SU-DHL-6 (cell line): ENCODE data around the gene FAM53B.

Experiments used
- CTCF ChIP-seq: fragments of 200-600 bp; sonication (generic); IDR thresholded peaks from one replicate; pipeline ENCODE4 v1.5.1; 2017; ENCODE audit warnings: antibody characterized with exemption, mild to moderate bottlenecking, low read length, moderate library complexity; ENCODE audit not compliant: insufficient read depth, poor library complexity, severe bottlenecking
- EZH2phosphoT487 ChIP-seq: fragments of 200-600 bp; sonication (generic), shearing (Covaris generic); conservative IDR thresholded peaks from 2 replicates; pipeline ENCODE4 v1.6.1; 2018; ENCODE audit warnings: mild to moderate bottlenecking, antibody characterized with exemption, low read length, moderate library complexity, mixed read lengths

DNA sequence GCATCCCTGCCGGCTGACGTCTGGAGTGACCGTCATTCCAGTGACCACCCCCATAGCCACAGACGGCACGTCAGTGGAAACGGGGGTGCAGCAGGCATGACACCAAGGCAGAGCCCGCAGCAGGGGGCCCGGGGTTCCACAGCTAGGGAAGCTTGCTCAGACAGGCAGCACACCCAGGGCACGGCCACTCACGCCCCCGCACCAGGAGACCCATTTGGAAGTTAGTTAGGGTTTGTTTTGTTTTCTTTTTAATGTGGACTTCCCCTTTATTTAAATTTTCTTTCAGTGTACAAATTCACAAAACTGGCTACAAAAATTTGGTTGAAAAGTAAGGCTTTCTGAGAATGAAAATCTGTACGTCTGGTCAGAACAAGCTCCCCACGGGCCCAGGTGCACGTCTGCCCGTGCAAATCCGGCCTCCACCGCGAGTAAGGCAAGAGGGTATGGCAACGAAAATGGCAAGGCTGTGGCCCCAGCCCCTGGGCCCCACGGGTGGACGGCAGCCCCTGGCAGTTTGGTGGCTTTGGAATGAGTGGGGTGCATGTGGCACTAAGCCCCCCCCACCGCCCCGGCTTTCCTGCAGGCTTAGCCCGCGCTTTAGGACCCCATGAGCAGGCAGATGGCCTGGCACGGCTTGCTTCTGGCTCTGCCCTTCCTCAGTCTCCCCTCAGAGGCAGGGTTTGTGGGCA lies 124.2 kb downstream of the FAM53B start:
- no peak for TF ChIP-seq CTCF
- TF ChIP-seq EZH2phosphoT487 = no peak
